Large intestine (tissue), 3 donors: Measurements from ENCODE around the gene SAMD4A. TPM values are rescaled to one million over a fixed set of nuclear protein-coding genes. Genes with fewer than 3 reads are reported as not detected.

ENCODE experiments used
- DNase-seq, 2 donors: peaks; one replicate each; pipeline versions ENCODE4 v3.0.0 to v3.0.0-alpha.2; 2013
- H3K27ac ChIP-seq: one replicate; pipeline ENCODE4 v1.5.1; 2013; ENCODE audit warnings: low read length
- H3K27me3 ChIP-seq: 2 replicates; pipeline ENCODE4 v1.6.1; 2013; ENCODE audit warnings: low read length; ENCODE audit not compliant: control insufficient read depth, insufficient read depth
- H3K36me3 ChIP-seq: 2 replicates; pipeline ENCODE4 v1.6.1; 2013; ENCODE audit warnings: low read length; ENCODE audit not compliant: control insufficient read depth, insufficient read depth
- H3K4me1 ChIP-seq: one replicate; pipeline ENCODE4 v1.6.1; 2013; ENCODE audit warnings: low read length; ENCODE audit not compliant: control insufficient read depth, insufficient read depth
- H3K4me3 ChIP-seq: one replicate; pipeline ENCODE4 v1.5.1; 2013; ENCODE audit warnings: low read length
- H3K9me3 ChIP-seq: one replicate; pipeline ENCODE4 v1.6.1; 2013; ENCODE audit warnings: mild to moderate bottlenecking, low read depth, low read length, moderate library complexity; ENCODE audit not compliant: control insufficient read depth
- WGBS: methylation state at CpG from one replicate; pipeline ENCODE4 v1.1.5; 2013; ENCODE audit warnings: low lambda C conversion rate; ENCODE audit not compliant: insufficient coverage; 5-methylcytosine and 5-hydroxymethylcytosine counted together
- polyA plus RNA-seq: library from polyadenylated mRNA; unstranded; fragments of 120-200 nt; gene quantifications from one replicate; pipeline ENCODE4 v1.2.1, GENCODE V29; 2013

SAMD4A gene
- polyA plus RNA-seq, 1 donor: 17.7 TPM

- no peaks in the 10 kb centered on the region for H3K9me3 ChIP-seq
- no peak for DNase-seq
- no peaks in the 10 kb centered on the region for H3K27me3 ChIP-seq
- H3K4me3 ChIP-seq: no peak overlapping the region
- WGBS: no CpG with 5 or more reads among the region's 3 CpGs
- no peaks in the 10 kb centered on the region for H3K36me3 ChIP-seq
- H3K27ac ChIP-seq: no peak overlapping the region
- H3K4me1 ChIP-seq: peaks cover 9% of the 10 kb centered on the region
Measured at GRCh38 chr14:54629183-54629582, 62.3 kb downstream of the SAMD4A start.

GRCh38 chr14:54629635-54630360 is 62.9 kb downstream of the SAMD4A start:
- no CpG with 5 or more reads among the region's 3 CpGs for WGBS
- H3K36me3 ChIP-seq: no peaks in the 10 kb centered on the region
- no peaks in the 10 kb centered on the region for H3K9me3 ChIP-seq
- no peak for DNase-seq
- peaks cover 9% of the 10 kb centered on the region for H3K4me1 ChIP-seq
- no peak overlapping the region for H3K27ac ChIP-seq
- H3K4me3 ChIP-seq: no peak overlapping the region
- H3K27me3 ChIP-seq: no peaks in the 10 kb centered on the region

GRCh38 chr14:54631016-54631415 is 64.1 kb downstream of the SAMD4A start:
- H3K27ac ChIP-seq: no peak overlapping the region
- no peak overlapping the region for H3K4me3 ChIP-seq
- no peaks in the 10 kb centered on the region for H3K9me3 ChIP-seq
- H3K27me3 ChIP-seq: no peaks in the 10 kb centered on the region
- H3K36me3 ChIP-seq: no peaks in the 10 kb centered on the region
- no CpG with 5 or more reads among the region's 1 CpG for WGBS
- peaks cover 6% of the 10 kb centered on the region for H3K4me1 ChIP-seq
- DNase-seq: no peak

- Histone ChIP-seq H3K9me3 (no peaks in the 10 kb centered on the region), H3K4me3 (no peak overlapping the region), H3K27me3 (no peaks in the 10 kb centered on the region), H3K27ac (no peak overlapping the region), H3K36me3 (no peaks in the 10 kb centered on the region), H3K4me1 (peaks cover 4% of the 10 kb centered on the region)
- no peak for DNase-seq
- no CpG with 5 or more reads among the region's 1 CpG for WGBS
Measured at GRCh38 chr14:54632452-54632851, 65.5 kb downstream of the SAMD4A start.

GRCh38 chr14:54633076-54633475 is 66.1 kb downstream of the SAMD4A start:
- WGBS: no CpG with 5 or more reads among the region's 4 CpGs
- peaks cover 2% of the 10 kb centered on the region for H3K4me1 ChIP-seq
- no peak for DNase-seq
- H3K27me3 ChIP-seq: no peaks in the 10 kb centered on the region
- no peak overlapping the region for H3K4me3 ChIP-seq
- no peaks in the 10 kb centered on the region for H3K9me3 ChIP-seq
- no peak overlapping the region for H3K27ac ChIP-seq
- H3K36me3 ChIP-seq: no peaks in the 10 kb centered on the region

GRCh38 chr14:54637270-54638134 is 70.6 kb downstream of the SAMD4A start:
- no peak overlapping the region for H3K27ac ChIP-seq

GRCh38 chr14:54638135-54638446 is 71.2 kb downstream of the SAMD4A start:
- Histone ChIP-seq H3K27me3 (no peaks in the 10 kb centered on the region), H3K27ac (no peak overlapping the region), H3K36me3 (no peaks in the 10 kb centered on the region), H3K9me3 (no peaks in the 10 kb centered on the region), H3K4me3 (no peak overlapping the region), H3K4me1 (no peaks in the 10 kb centered on the region)
- no CpG with 5 or more reads among the region's 6 CpGs for WGBS
- no peak for DNase-seq

More at GRCh38 chr14:54637270-54638134, 70.6 kb downstream of the SAMD4A start:
- H3K4me1 ChIP-seq: no peaks in the 10 kb centered on the region
- no peaks in the 10 kb centered on the region for H3K27me3 ChIP-seq
- no peak for DNase-seq
- no peaks in the 10 kb centered on the region for H3K9me3 ChIP-seq
- H3K36me3 ChIP-seq: no peaks in the 10 kb centered on the region
- 93% methylated on average over 3 of the region's 8 CpGs for WGBS
- no peak overlapping the region for H3K4me3 ChIP-seq

- no peak overlapping the region for H3K27ac ChIP-seq
- H3K9me3 ChIP-seq: no peaks in the 10 kb centered on the region
- H3K4me1 ChIP-seq: no peaks in the 10 kb centered on the region
- DNase-seq: no peak
- no CpG with 5 or more reads among the region's 2 CpGs for WGBS
- H3K36me3 ChIP-seq: no peaks in the 10 kb centered on the region
- H3K27me3 ChIP-seq: no peaks in the 10 kb centered on the region
- no peak overlapping the region for H3K4me3 ChIP-seq
Measured at GRCh38 chr14:54639611-54640010, 72.7 kb downstream of the SAMD4A start.

- no peaks in the 10 kb centered on the region for H3K4me1 ChIP-seq
Measured at GRCh38 chr14:54640506-54640905, 73.6 kb downstream of the SAMD4A start.

GRCh38 chr14:54642121-54642520 is 75.2 kb downstream of the SAMD4A start:
- no peaks in the 10 kb centered on the region for H3K27me3 ChIP-seq
- H3K27ac ChIP-seq: no peak overlapping the region
- no peaks in the 10 kb centered on the region for H3K36me3 ChIP-seq
- no peaks in the 10 kb centered on the region for H3K4me1 ChIP-seq
- whole genome bisulfite sequencing: no CpG with 5 or more reads among the region's 2 CpGs
- no peaks in the 10 kb centered on the region for H3K9me3 ChIP-seq
- no peak overlapping the region for H3K4me3 ChIP-seq
- no peak for DNase-seq

More at GRCh38 chr14:54640506-54640905, 73.6 kb downstream of the SAMD4A start:
- Histone ChIP-seq H3K4me3 (no peak overlapping the region), H3K27me3 (no peaks in the 10 kb centered on the region), H3K36me3 (no peaks in the 10 kb centered on the region), H3K27ac (no peak overlapping the region), H3K9me3 (no peaks in the 10 kb centered on the region)
- no CpG with 5 or more reads among the region's 8 CpGs for WGBS
- DNase-seq: no peak
